Heart right ventricle (tissue), 16 donors: ENCODE measurements around the gene GDAP1L1. TPM values are rescaled to one million over a fixed set of nuclear protein-coding genes. Genes with fewer than 3 reads are reported as not detected.
"Not testable (repeated sequence)": the region's sequence is repeated elsewhere in the genome, so short reads cannot be mapped to it uniquely, and the experiment has no call there.

ENCODE experiments used
- ATAC-seq, 8 donors: fragments of 200-7000 bp; cut with Tn5 transposase; one replicate each; pipeline ENCODE4 v1.9.1; 2020; ENCODE audit warnings: mild to moderate bottlenecking in 8 of 8, moderate library complexity in 8 of 8, moderate number of reproducible peaks in 1 of 8
- DNase-seq, 2 donors: peaks; one replicate each; pipeline ENCODE4 v3.0.0-alpha.2; 2020
- H3K27ac ChIP-seq, 10 donors: fragments of 200-600 bp; sonication (generic) in 2 of 10; one replicate each; pipeline versions ENCODE4 v1.5.0 to v1.8.0; 2020 to 2022; ENCODE audit warnings: mild to moderate bottlenecking in 3 of 10
- H3K27me3 ChIP-seq, 7 donors: fragments of 200-600 bp; one replicate each; pipeline ENCODE4 v1.8.0; 2021 to 2022; ENCODE audit warnings: mild to moderate bottlenecking in 2 of 7
- H3K36me3 ChIP-seq, 9 donors: fragments of 200-600 bp; sonication (generic) in 1 of 9; one replicate each; pipeline versions ENCODE4 v1.5.0 to v1.8.0; 2020 to 2022; ENCODE audit warnings: mild to moderate bottlenecking in 2 of 9
- H3K4me1 ChIP-seq, 9 donors: fragments of 200-600 bp; sonication (generic) in 1 of 9; one replicate each; pipeline versions ENCODE4 v1.5.0 to v1.8.0; 2020 to 2022; ENCODE audit warnings: mild to moderate bottlenecking in 4 of 9
- H3K4me3 ChIP-seq, 10 donors: fragments of 200-600 bp; sonication (generic) in 2 of 10; one replicate each; pipeline versions ENCODE4 v1.5.0 to v1.8.0; 2020 to 2022; ENCODE audit warnings: mild to moderate bottlenecking in 7 of 10, moderate library complexity in 2 of 10
- H3K9me3 ChIP-seq, 11 donors: fragments of 200-600 bp in 10 of 11; sonication (generic) in 2 of 11; one replicate each; pipeline versions ENCODE4 v1.5.0 to v1.8.0; 2013 to 2022; ENCODE audit warnings: mild to moderate bottlenecking in 2 of 11, control low read depth in 1 of 11, moderate library complexity in 1 of 11
- CTCF ChIP-seq, 9 donors: fragments of 200-600 bp; sonication (generic) in 2 of 9; IDR thresholded peaks; one replicate each; pipeline versions ENCODE4 v1.5.0 to v1.8.0; 2021 to 2022; ENCODE audit warnings: antibody characterized with exemption in 9 of 9, mild to moderate bottlenecking in 5 of 9, moderate library complexity in 1 of 9
- WGBS, 2 donors: extraction: QIAGEN DNeasy Blood & Tissue Kit; methylation state at CpG; one replicate each; pipeline ENCODE4 v1.1.7; 2013; ENCODE audit warnings: inconsistent platforms in 1 of 2; 5-methylcytosine and 5-hydroxymethylcytosine counted together
- intact Hi-C, 10 donors: fragments of 100-400 bp; cut with DNase I; formaldehyde crosslinking; loops; one replicate each; pipeline versions ENCODE4 v1.11.1 to v1.14.2; 2022
- polyA plus RNA-seq, 2 donors: library from polyadenylated mRNA; stranded (reverse); fragments of 200-250 nt; gene quantifications; one replicate each; pipeline ENCODE4 v1.2.3, GENCODE V29; 2013
- total RNA-seq, 10 donors: library from RNA; stranded (reverse); fragmentation: NEBNext Ultra II Directional in 3 of 10; extraction: Animal tissue kit (Norgen Biotek cat#: 25700) in 3 of 10; gene quantifications; one replicate each; pipeline versions ENCODE4 v1.2.1 to v1.2.4, GENCODE V29; 2021 to 2023
- donor health status: Arrhythmogenic right ventricular cardiomyopathy.
- donor health status: ischemic (EF 13 %, LVEDD 7.1; RV severe dilation, severe dysfunction).
- donor health status: healthy with polysubstance abuse.
- donor health status: DM: no; HTN: yes; CAD: no.
- donor health status: DM: no; HTN: no; CAD: no.
- donor health status: ischemic (EF 25% LVEDD 6.9; RV normal size, moderate dysfunction).
- donor health status: ischemic (EF 25% LVEDD 5.7; RV mildly dilated, moderate dysfunction).
- donor health status: healthy.
- donor health status: DM: yes; HTN: yes; CAD: no.
- donor health status: Ischemic cardiomyopathy.
- donor health status: ischemic (EF 35%, LVEDD 5.7; RV mildly dilated, moderate dysfunction).
- donor health status: nonischemic (EF 11% LVEDD 7.7; RV severe dilation, severe dysfunction).
- donor health status: DM: yes; HTN: yes; CAD: no.
- donor health status: PGD.
- donor health status: ischemic (EF 29% LVEDD 5.4; RV normal size, mild dysfunction).
- donor health status: nonischemic (EF 23%, LVEDD 6.1; RV moderate dilation, normal function).

GDAP1L1 gene
- total and polyA plus RNA-seq, 12 donors, result 0.09 to 0.71 (median 0.34) TPM; not detected in 2

GRCh38 chr20:44234566-44235317, 12.4 kb upstream of the GDAP1L1 start:
- DNase-seq (no peak), ATAC-seq (no peak)
- WGBS, 2 donors, result 92 to 93% methylated on average over 14 of the region's 14 CpGs
- intact Hi-C loops, result no loop called here
- no peak for TF ChIP-seq CTCF (IDR thresholded peaks at IDR 0.05)
- no peaks in the 10 kb centered on the region for H3K4me1 ChIP-seq
- H3K4me3 ChIP-seq, result no peak overlapping the region
- H3K27ac ChIP-seq, result no peak overlapping the region
- H3K9me3 ChIP-seq, result peaks cover 0 to 6% (median 0%) of the 10 kb centered on the region in 11 donors
- no peaks in the 10 kb centered on the region for H3K36me3 ChIP-seq
- no peaks in the 10 kb centered on the region for H3K27me3 ChIP-seq

- no peak for TF ChIP-seq CTCF (IDR thresholded peaks at IDR 0.05)
- 99 to 100% methylated on average over 2 of the region's 2 CpGs for WGBS, 2 donors
- ATAC-seq (no peak), DNase-seq (no peak)
- no peaks in the 10 kb centered on the region for H3K27me3 ChIP-seq
- intact Hi-C loops, result no loop called here
- H3K4me3 ChIP-seq, result no peak overlapping the region
- no peak overlapping the region for H3K27ac ChIP-seq
- H3K36me3 ChIP-seq, result no peaks in the 10 kb centered on the region
- H3K4me1 ChIP-seq, result no peaks in the 10 kb centered on the region
- peaks cover 0 to 6% (median 0%) of the 10 kb centered on the region in 11 donors for H3K9me3 ChIP-seq
Observed at GRCh38 chr20:44235702-44236101, 11.4 kb upstream of the GDAP1L1 start.

- H3K27ac ChIP-seq, H3K4me1 ChIP-seq, DNase-seq, ATAC-seq, H3K4me3 ChIP-seq, intact Hi-C loops, H3K27me3 ChIP-seq, H3K9me3 ChIP-seq, H3K36me3 ChIP-seq: not testable (repeated sequence)
- 78 to 87% methylated on average over 2 of the region's 2 CpGs for WGBS, 2 donors
Observed at GRCh38 chr20:44236840-44237239, 10.3 kb upstream of the GDAP1L1 start.

- Histone ChIP-seq H3K27me3 (peaks cover 0 to 7% (median 0%) of the 10 kb centered on the region in 7 donors), H3K27ac (no peak overlapping the region), H3K9me3 (peaks cover 0 to 6% (median 0%) of the 10 kb centered on the region in 11 donors), H3K4me3 (no peak overlapping the region), H3K36me3 (no peaks in the 10 kb centered on the region), H3K4me1 (peaks cover 0 to 5% (median 0%) of the 10 kb centered on the region in 9 donors)
- WGBS, 2 donors, result 89 to 100% methylated on average over 2 of the region's 2 CpGs
- no peak for DNase-seq
- intact Hi-C loops, result no loop called here
- no peak for TF ChIP-seq CTCF (IDR thresholded peaks at IDR 0.05)
- no peak for ATAC-seq
Observed at GRCh38 chr20:44241796-44242195, 5.3 kb upstream of the GDAP1L1 start.

- H3K36me3 ChIP-seq, result no peaks in the 10 kb centered on the region
- WGBS, 2 donors, result 62 to 73% methylated on average over 4 of the region's 4 CpGs
- no peak for DNase-seq
- H3K9me3 ChIP-seq, result no peaks in the 10 kb centered on the region
- peaks cover 0 to 28% (median 0%) of the 10 kb centered on the region in 7 donors for H3K27me3 ChIP-seq
- H3K27ac ChIP-seq, result no peak overlapping the region
- ATAC-seq, result no peak
- no peak overlapping the region for H3K4me3 ChIP-seq
- H3K4me1 ChIP-seq, result peaks cover 0 to 18% (median 13%) of the 10 kb centered on the region in 9 donors
- intact Hi-C loops, result no loop called here
- TF ChIP-seq CTCF (IDR thresholded peaks at IDR 0.05), result no peak
Observed at GRCh38 chr20:44245977-44246376, 1.1 kb upstream of the GDAP1L1 start.
